ENCODE results near the gene EXOC4. TPM values are rescaled to one million over a fixed set of nuclear protein-coding genes. Genes with fewer than 3 reads are reported as not detected.
A peak's percentile ranks its signal among the peaks of the same experiment; 100 is the strongest.

Gene EXOC4
- total RNA-seq, 1 donor from 2014 or later = 103 TPM

- POLR2A ChIA-PET = no interaction called here
- TF ChIP-seq CTCF (IDR thresholded peaks at IDR 0.05) = peak; percentile 47
- CTCF ChIA-PET = interaction anchor here (1.0 kb wide), 1 partner anchor 912 kb away, joined by 3 read pairs; no protein-coding TSS in a partner anchor
- no peak overlapping the region for H3K4me3 Mint-ChIP-seq
- H3K27ac Mint-ChIP-seq = no peak overlapping the region
- intact Hi-C loops (cut with micrococcal nuclease) = loop anchor here (1.0 to 5.0 kb wide), 3 partner anchors 520 to 1373 kb away; no protein-coding TSS in a partner anchor
- ATAC-seq (ENCODE audit: low read depth) = no peak
- H3K27me3 Mint-ChIP-seq = peaks cover 16% of the 10 kb centered on the region
- H3K9me3 Mint-ChIP-seq = no peaks in the 10 kb centered on the region
- no peaks in the 10 kb centered on the region for H3K4me1 Mint-ChIP-seq
- no peaks in the 10 kb centered on the region for H3K36me3 Mint-ChIP-seq (ENCODE audit: low read depth)
- no peak for DNase-seq
Measured at GRCh38 chr7:133230591-133231194, 22.2 kb upstream of the EXOC4 start.

- DNase-seq (no peak), ATAC-seq (ENCODE audit: low read depth) (no peak)
- H3K9me3 Mint-ChIP-seq = no peaks in the 10 kb centered on the region
- no peaks in the 10 kb centered on the region for H3K4me1 Mint-ChIP-seq
- no peak overlapping the region for H3K27ac Mint-ChIP-seq
- no peak for TF ChIP-seq CTCF (IDR thresholded peaks at IDR 0.05)
- H3K27me3 Mint-ChIP-seq = peaks cover 18% of the 10 kb centered on the region
- ChIA-PET CTCF (no interaction called here), POLR2A (interaction anchor here (0.6 kb wide), 1 partner anchor 509 kb away, joined by 4 read pairs; no protein-coding TSS in a partner anchor)
- no peak overlapping the region for H3K4me3 Mint-ChIP-seq
- intact Hi-C loops (cut with micrococcal nuclease) = loop anchor here (5.0 kb wide), 2 partner anchors 716 to 1376 kb away; no protein-coding TSS in a partner anchor
- H3K36me3 Mint-ChIP-seq (ENCODE audit: low read depth) = no peaks in the 10 kb centered on the region
Measured at GRCh38 chr7:133233142-133233541, 19.7 kb upstream of the EXOC4 start.

GRCh38 chr7:133234961-133235875 lies 17.7 kb upstream of the EXOC4 start:
- no peak for DNase-seq
- ChIA-PET POLR2A (no interaction called here), CTCF (no interaction called here)
- H3K36me3 Mint-ChIP-seq (ENCODE audit: low read depth) = no peaks in the 10 kb centered on the region
- intact Hi-C loops (cut with micrococcal nuclease) = loop anchor here (5.0 kb wide), 2 partner anchors 718 to 1378 kb away; no protein-coding TSS in a partner anchor
- H3K9me3 Mint-ChIP-seq = no peaks in the 10 kb centered on the region
- H3K4me1 Mint-ChIP-seq = no peaks in the 10 kb centered on the region
- no peak overlapping the region for H3K4me3 Mint-ChIP-seq
- H3K27me3 Mint-ChIP-seq = peaks cover 10% of the 10 kb centered on the region
- no peak overlapping the region for H3K27ac Mint-ChIP-seq
- no peak for ATAC-seq (ENCODE audit: low read depth)
- no peak for TF ChIP-seq CTCF (IDR thresholded peaks at IDR 0.05)

GRCh38 chr7:133237545-133237944 lies 15.3 kb upstream of the EXOC4 start:
- POLR2A ChIA-PET = no interaction called here
- no peaks in the 10 kb centered on the region for H3K4me1 Mint-ChIP-seq
- intact Hi-C loops (cut with micrococcal nuclease) = no loop called here

More at GRCh38 chr7:133237545-133237944, 15.3 kb upstream of the EXOC4 start:
- ATAC-seq (ENCODE audit: low read depth) (no peak), DNase-seq (no peak)
- Mint-ChIP-seq H3K27ac (no peak overlapping the region), H3K27me3 (peaks cover 12% of the 10 kb centered on the region), H3K9me3 (no peaks in the 10 kb centered on the region), H3K4me3 (no peak overlapping the region), H3K36me3 (ENCODE audit: low read depth) (no peaks in the 10 kb centered on the region)
- TF ChIP-seq CTCF (IDR thresholded peaks at IDR 0.05) = no peak
- CTCF ChIA-PET = interaction anchor here (0.6 kb wide), 1 partner anchor 196 kb away, joined by 3 read pairs; no protein-coding TSS in a partner anchor

Data from activated B cell treated with CpG ODN at 0.5 μM for 24 hours (primary cell).